Natural killer cell (primary cell): ENCODE measurements around the gene FAM236C. TPM values are rescaled to one million over a fixed set of nuclear protein-coding genes. Genes with fewer than 3 reads are reported as not detected.
"Not testable (repeated sequence)": the region's sequence is repeated elsewhere in the genome, so short reads cannot be mapped to it uniquely, and the experiment has no call there.

Source experiments
- ATAC-seq, 3 donors: fragments of 150-1000 bp in 2 of 3; fragments of 200-7000 bp in 1 of 3; cut with Tn5 transposase; 1 replicate in 1 of 3; 2 replicates in 2 of 3; pipeline ENCODE4 v1.10.0; 2021; ENCODE audit warnings: mild to moderate bottlenecking in 2 of 3, moderate library complexity in 2 of 3
- DNase-seq, 2 donors: peaks; one replicate each; pipeline versions ENCODE4 v3.0.0 to v3.0.0-alpha.2; 2013 to 2021; ENCODE audit warnings: mixed read lengths in 1 of 2
- H3K27ac ChIP-seq: one replicate; pipeline ENCODE4 v1.5.1; 2013; ENCODE audit warnings: mild to moderate bottlenecking, low read length
- H3K27me3 ChIP-seq: one replicate; pipeline ENCODE4 v1.6.1; 2013; ENCODE audit warnings: low read length; ENCODE audit not compliant: control insufficient read depth, insufficient read depth
- H3K36me3 ChIP-seq: one replicate; pipeline ENCODE4 v1.6.1; 2013; ENCODE audit warnings: low read length; ENCODE audit not compliant: control insufficient read depth, insufficient read depth
- H3K4me1 ChIP-seq: one replicate; pipeline ENCODE4 v1.6.1; 2013; ENCODE audit warnings: low read length; ENCODE audit not compliant: control insufficient read depth, insufficient read depth
- H3K4me3 ChIP-seq: one replicate; pipeline ENCODE4 v1.5.1; 2013; ENCODE audit warnings: low read length
- H3K9me3 ChIP-seq: one replicate; pipeline ENCODE4 v1.6.1; 2013; ENCODE audit warnings: low read length; ENCODE audit not compliant: control insufficient read depth, insufficient read depth
- H3K27ac Mint-ChIP-seq, 2 donors: one replicate each; pipeline ENCODE4 v1.8.0; 2022; ENCODE audit warnings: mild to moderate bottlenecking in 2 of 2, mixed read lengths in 2 of 2, moderate library complexity in 1 of 2
- H3K27me3 Mint-ChIP-seq, 2 donors: one replicate each; pipeline ENCODE4 v1.8.0; 2022; ENCODE audit warnings: low read depth in 2 of 2, mixed read lengths in 2 of 2
- H3K36me3 Mint-ChIP-seq: one replicate; pipeline ENCODE4 v1.8.0; 2022; ENCODE audit warnings: mixed read lengths
- H3K4me1 Mint-ChIP-seq, 2 donors: one replicate each; pipeline ENCODE4 v1.8.0; 2022; ENCODE audit warnings: mixed read lengths in 2 of 2
- H3K4me3 Mint-ChIP-seq: one replicate; pipeline ENCODE4 v1.8.0; 2022; ENCODE audit warnings: mild to moderate bottlenecking, moderate library complexity, mixed read lengths
- H3K9me3 Mint-ChIP-seq, 2 donors: one replicate each; pipeline ENCODE4 v1.8.0; 2022; ENCODE audit warnings: mixed read lengths in 2 of 2
- WGBS: methylation state at CpG from one replicate; pipeline ENCODE4 v1.1.7; 2013; ENCODE audit warnings: missing lambda C conversion rate; ENCODE audit not compliant: insufficient coverage; 5-methylcytosine and 5-hydroxymethylcytosine counted together
- intact Hi-C: fragments of 100-400 bp; cut with micrococcal nuclease; formaldehyde crosslinking; loops from one replicate; pipeline ENCODE4 v1.14.2; 2022
- total RNA-seq, 4 donors: library from RNA; stranded (reverse); fragments of 120-200 nt in 1 of 4; gene quantifications; one replicate each; pipeline versions ENCODE4 v1.2.3 to v1.2.4, GENCODE V29; 2013 to 2022

The FAM236C gene
- not detected for total RNA-seq
- total RNA-seq (2013), result not detected

DNA sequence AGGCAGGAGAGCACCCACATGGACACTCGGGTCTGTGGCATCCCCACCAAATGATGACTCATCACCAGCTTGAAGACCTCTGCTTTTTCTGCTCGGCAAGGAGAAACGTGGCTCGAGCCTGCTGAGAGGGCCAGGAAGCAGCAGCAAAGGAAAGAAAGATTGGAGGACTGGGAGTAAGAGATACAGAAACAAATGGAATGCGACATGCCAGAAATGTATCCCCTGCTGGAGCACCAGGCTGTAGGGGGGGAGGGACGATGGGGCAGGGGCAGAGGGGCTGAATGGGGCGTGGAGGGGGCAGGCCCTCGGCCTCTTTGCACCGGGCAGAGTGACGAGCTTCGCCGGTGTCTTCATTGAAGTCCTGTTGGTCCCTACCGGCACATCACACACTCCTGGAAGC, at the start of gene FAM236C:
Gene FAM236C (plus strand): TSS at position 301 of the 400 bp plus-strand sequence. CDS start 100 bp downstream, outside the sequence.
- H3K27me3 ChIP-seq, H3K4me3 Mint-ChIP-seq, H3K27ac ChIP-seq, H3K9me3 ChIP-seq, ATAC-seq, H3K9me3 Mint-ChIP-seq, DNase-seq, H3K27me3 Mint-ChIP-seq, H3K27ac Mint-ChIP-seq, H3K36me3 Mint-ChIP-seq, H3K4me3 ChIP-seq, H3K36me3 ChIP-seq, H3K4me1 ChIP-seq, intact Hi-C loops, H3K4me1 Mint-ChIP-seq: not testable (repeated sequence)
- no CpG with 5 or more reads among the region's 13 CpGs for WGBS

- ATAC-seq, H3K36me3 Mint-ChIP-seq, H3K4me1 ChIP-seq, intact Hi-C loops, H3K27me3 ChIP-seq, H3K9me3 ChIP-seq, H3K4me3 Mint-ChIP-seq, H3K27ac ChIP-seq, H3K27me3 Mint-ChIP-seq, H3K9me3 Mint-ChIP-seq, H3K36me3 ChIP-seq, H3K4me3 ChIP-seq, DNase-seq, H3K4me1 Mint-ChIP-seq, H3K27ac Mint-ChIP-seq: not testable (repeated sequence)
- WGBS, result no CpG with 5 or more reads among the region's 2 CpGs
Observed at GRCh38 chrX:72882898-72883297, 29.5 kb upstream of the FAM236C start.

GRCh38 chrX:72889740-72890139, 22.7 kb upstream of the FAM236C start:
- DNase-seq, H3K9me3 ChIP-seq, H3K4me1 Mint-ChIP-seq, H3K4me3 Mint-ChIP-seq, H3K4me1 ChIP-seq, H3K27ac ChIP-seq, H3K27me3 ChIP-seq, H3K27ac Mint-ChIP-seq, H3K36me3 ChIP-seq, H3K27me3 Mint-ChIP-seq, intact Hi-C loops, H3K4me3 ChIP-seq, H3K9me3 Mint-ChIP-seq, ATAC-seq, H3K36me3 Mint-ChIP-seq: not testable (repeated sequence)
- no CpG with 5 or more reads among the region's 14 CpGs for WGBS

GRCh38 chrX:72916096-72916495, 3.7 kb downstream of the FAM236C start:
- no CpG with 5 or more reads among the region's 5 CpGs for WGBS
- H3K4me1 Mint-ChIP-seq, H3K27me3 Mint-ChIP-seq, ATAC-seq, H3K9me3 Mint-ChIP-seq, H3K27me3 ChIP-seq, H3K4me1 ChIP-seq, H3K9me3 ChIP-seq, intact Hi-C loops, DNase-seq, H3K27ac ChIP-seq, H3K36me3 ChIP-seq, H3K4me3 ChIP-seq, H3K4me3 Mint-ChIP-seq, H3K27ac Mint-ChIP-seq, H3K36me3 Mint-ChIP-seq: not testable (repeated sequence)

GRCh38 chrX:72932283-72932682, 19.9 kb downstream of the FAM236C start:
- not testable (repeated sequence) for H3K9me3 ChIP-seq

GRCh38 chrX:72936455-72936854, 24.0 kb downstream of the FAM236C start:
- H3K9me3 ChIP-seq, ATAC-seq, intact Hi-C loops, H3K4me3 Mint-ChIP-seq, H3K27me3 ChIP-seq, H3K4me1 Mint-ChIP-seq, H3K36me3 ChIP-seq, H3K27me3 Mint-ChIP-seq, H3K4me1 ChIP-seq, DNase-seq, H3K9me3 Mint-ChIP-seq, H3K27ac ChIP-seq, H3K27ac Mint-ChIP-seq, H3K4me3 ChIP-seq, H3K36me3 Mint-ChIP-seq: not testable (repeated sequence)
- no CpG with 5 or more reads among the region's 7 CpGs for WGBS

More at GRCh38 chrX:72932283-72932682, 19.9 kb downstream of the FAM236C start:
- intact Hi-C loops, H3K27me3 ChIP-seq, H3K27ac ChIP-seq, H3K36me3 ChIP-seq, H3K27ac Mint-ChIP-seq, H3K27me3 Mint-ChIP-seq, H3K4me3 ChIP-seq, H3K36me3 Mint-ChIP-seq, DNase-seq, H3K9me3 Mint-ChIP-seq, H3K4me1 Mint-ChIP-seq, ATAC-seq, H3K4me3 Mint-ChIP-seq, H3K4me1 ChIP-seq: not testable (repeated sequence)
- WGBS, result no CpG with 5 or more reads among the region's 1 CpG

DNA sequence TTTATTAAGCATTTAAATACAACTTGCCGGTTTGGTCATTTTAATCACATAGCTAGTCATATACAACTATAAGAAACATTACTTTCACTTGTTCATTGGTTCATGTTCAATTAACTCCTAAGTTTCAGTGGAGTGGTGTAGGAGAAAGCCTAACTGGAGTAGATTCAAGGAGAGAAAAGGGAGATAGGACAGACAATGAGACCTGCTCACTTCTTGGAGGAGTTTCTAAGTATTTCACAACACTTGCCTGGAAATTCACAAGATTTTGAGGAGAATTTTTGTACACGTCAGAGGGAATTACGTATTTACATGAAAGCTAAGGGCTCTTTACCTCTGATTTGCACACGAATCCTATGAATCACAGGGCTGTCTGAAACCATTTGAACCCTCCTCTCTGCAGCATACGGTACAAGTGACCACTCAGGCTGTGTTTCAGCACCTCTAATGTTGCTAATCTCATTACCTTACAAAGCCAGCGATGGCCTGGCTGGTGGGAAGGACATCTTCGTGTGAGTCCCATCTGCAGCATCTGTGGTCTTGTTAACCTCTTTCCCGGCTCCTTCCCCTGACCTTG, 24.6 kb downstream of the FAM236C start:
- H3K9me3 Mint-ChIP-seq, H3K36me3 Mint-ChIP-seq, H3K27ac Mint-ChIP-seq, intact Hi-C loops, DNase-seq, H3K4me3 ChIP-seq, H3K27me3 Mint-ChIP-seq, H3K27me3 ChIP-seq, ATAC-seq, H3K4me1 ChIP-seq, H3K36me3 ChIP-seq, H3K9me3 ChIP-seq, H3K4me3 Mint-ChIP-seq, H3K4me1 Mint-ChIP-seq, H3K27ac ChIP-seq: not testable (repeated sequence)
- WGBS, result no CpG with 5 or more reads among the region's 8 CpGs

GRCh38 chrX:72937906-72938305, 25.5 kb downstream of the FAM236C start, which contains the start of gene FAM236A:
FAM236A (plus strand) TSS chrX:72938206; CDS start chrX:72938263, 57 bp downstream.
- H3K27me3 Mint-ChIP-seq, H3K9me3 Mint-ChIP-seq, H3K27me3 ChIP-seq, H3K36me3 ChIP-seq, H3K9me3 ChIP-seq, H3K36me3 Mint-ChIP-seq, H3K4me1 ChIP-seq, ATAC-seq, intact Hi-C loops, H3K27ac Mint-ChIP-seq, H3K4me3 Mint-ChIP-seq, H3K4me3 ChIP-seq, DNase-seq, H3K4me1 Mint-ChIP-seq, H3K27ac ChIP-seq: not testable (repeated sequence)
- no CpG with 5 or more reads among the region's 15 CpGs for WGBS
